ENCODE measurements around the gene TRIM6.
A peak's percentile ranks its signal among the peaks of the same experiment; 100 is the strongest.
"Not testable (repeated sequence)": the region's sequence is repeated elsewhere in the genome, so short reads cannot be mapped to it uniquely, and the experiment has no call there.

Gene TRIM6

GRCh38 chr11:5596607-5597201 lies at the start of gene TRIM6:
Gene TRIM6, plus strand, starts transcription at chr11:5596637. Its CDS starts 261 bp downstream, at chr11:5596898.
- DNase-seq, result peak in 2 of 6 experiments; percentile 6

- no peak for DNase-seq
These were observed 48.5 kb upstream of the TRIM6 start for GRCh38 chr11:5547982-5548381.

GRCh38 chr11:5548440-5548839 lies 48.0 kb upstream of the TRIM6 start, which contains the start of gene OR52H1:
Gene OR52H1, minus strand, starts transcription at chr11:5548540. Its CDS starts 3,035 bp downstream, at chr11:5545505.
- DNase-seq, result no peak

- no peak for DNase-seq
These were observed 45.9 kb upstream of the TRIM6 start for GRCh38 chr11:5550440-5551095.

GRCh38 chr11:5553343-5553742 lies 43.1 kb upstream of the TRIM6 start:
- DNase-seq, result no peak

- DNase-seq, result no peak
These were observed 39.7 kb upstream of the TRIM6 start for GRCh38 chr11:5556596-5557188.

GRCh38 chr11:5557751-5558150 lies 38.7 kb upstream of the TRIM6 start:
- DNase-seq, result no peak

GRCh38 chr11:5564259-5565019 lies 32.0 kb upstream of the TRIM6 start:
- no peak for DNase-seq

- DNase-seq, result no peak
These were observed 21.8 kb upstream of the TRIM6 start for GRCh38 chr11:5574654-5575053.

- no peak for DNase-seq
These were observed 21.3 kb upstream of the TRIM6 start for GRCh38 chr11:5575152-5575551.

GRCh38 chr11:5577101-5577500 lies 19.3 kb upstream of the TRIM6 start:
- DNase-seq, result no peak

- no peak for DNase-seq
These were observed 15.9 kb upstream of the TRIM6 start, which contains the start of gene OR52B6 for GRCh38 chr11:5580577-5580976. Gene OR52B6, plus strand, starts transcription at chr11:5580877. Its CDS starts 0 bp downstream, at chr11:5580877.

GRCh38 chr11:5581014-5581413 lies 15.4 kb upstream of the TRIM6 start:
- no peak for DNase-seq

GRCh38 chr11:5584458-5584857 lies 12.0 kb upstream of the TRIM6 start:
- not testable (repeated sequence) for DNase-seq

GRCh38 chr11:5589906-5590305 lies 6.5 kb upstream of the TRIM6 start:
- not testable (repeated sequence) for DNase-seq

- no peak for DNase-seq
These were observed 4.8 kb upstream of the TRIM6 start for GRCh38 chr11:5591613-5592012.

GRCh38 chr11:5592615-5593014 lies 3.8 kb upstream of the TRIM6 start:
- DNase-seq, result no peak

- DNase-seq, result no peak
These were observed 3.3 kb upstream of the TRIM6 start for GRCh38 chr11:5593146-5593545.

- no peak for DNase-seq
These were observed 1.5 kb downstream of the TRIM6 start for GRCh38 chr11:5597953-5598352.

- peak; percentile 11 to 52 (median 41) for DNase-seq
These were observed 4.0 kb downstream of the TRIM6 start for GRCh38 chr11:5600374-5600851.

GRCh38 chr11:5602791-5603190 lies 6.4 kb downstream of the TRIM6 start:
- not testable (repeated sequence) for DNase-seq

GRCh38 chr11:5603326-5603725 lies 6.9 kb downstream of the TRIM6 start:
- no peak for DNase-seq

GRCh38 chr11:5604896-5605295 lies 8.5 kb downstream of the TRIM6 start:
- no peak for DNase-seq

Data from stimulated activated naive CD4-positive, alpha-beta T cell (primary cell).